Gastrocnemius medialis (tissue), 4 donors: ENCODE measurements around the gene MTCL1. TPM values are rescaled to one million over a fixed set of nuclear protein-coding genes. Genes with fewer than 3 reads are reported as not detected.

Source experiments
- ATAC-seq, 2 donors: fragments of 150-250 bp; one replicate each; pipeline ENCODE4 v1.9.1; 2016
- DNase-seq, 2 donors: peaks; one replicate each; pipeline ENCODE4 v3.0.0-alpha.2; 2019
- H3K27ac ChIP-seq, 4 donors: fragments of 200-600 bp; sonication (generic); 1 replicate in 1 of 4; 2 replicates in 3 of 4; pipeline ENCODE4 v1.5.1; 2016 to 2018; ENCODE audit warnings: mild to moderate bottlenecking in 2 of 4, moderate library complexity in 1 of 4
- H3K27me3 ChIP-seq, 3 donors: fragments of 200-600 bp; sonication (generic) in 2 of 3; 1 replicate in 1 of 3; 2 replicates in 2 of 3; pipeline versions ENCODE4 v1.5.1 to v1.6.0; 2016 to 2019; ENCODE audit warnings: mild to moderate bottlenecking in 1 of 3, moderate library complexity in 1 of 3
- H3K36me3 ChIP-seq, 2 donors: fragments of 200-600 bp; sonication (generic) in 1 of 2; one replicate each; pipeline ENCODE4 v1.5.1; 2017 to 2018
- H3K4me1 ChIP-seq, 2 donors: fragments of 200-600 bp; sonication (generic) in 1 of 2; one replicate each; pipeline ENCODE4 v1.5.1; 2016 to 2017; ENCODE audit warnings: mild to moderate bottlenecking in 2 of 2
- H3K4me3 ChIP-seq, 4 donors: fragments of 200-600 bp; sonication (generic) in 3 of 4; 1 replicate in 1 of 4; 2 replicates in 3 of 4; pipeline ENCODE4 v1.5.1; 2016 to 2019; ENCODE audit warnings: mild to moderate bottlenecking in 2 of 4
- H3K9me3 ChIP-seq, 3 donors: fragments of 200-600 bp; sonication (generic) in 2 of 3; 1 replicate in 1 of 3; 2 replicates in 2 of 3; pipeline ENCODE4 v1.5.1; 2016 to 2019
- CTCF ChIP-seq, 5 experiments: fragments of 450-650 bp in 3 of 5; fragments of 200-600 bp in 2 of 5; sonication (generic) in 2 of 5; IDR thresholded peaks in 4 of 5; conservative IDR thresholded peaks in 1 of 5; 1 replicate in 4 of 5; 2 replicates in 1 of 5; pipeline ENCODE4 v1.5.1; 2016 to 2019; ENCODE audit warnings: antibody characterized with exemption in 5 of 5, mild to moderate bottlenecking in 3 of 5, moderate library complexity in 3 of 5
- POLR2A ChIP-seq, 2 donors: fragments of 450-650 bp; IDR thresholded peaks; one replicate each; pipeline ENCODE4 v1.6.1; 2017; ENCODE audit warnings: antibody characterized with exemption in 2 of 2, mild to moderate bottlenecking in 2 of 2, moderate library complexity in 2 of 2
- in situ Hi-C, 4 donors: fragments of 200-750 bp; cut with MboI; loops; one replicate each; pipeline versions ENCODE4 v1.15.0 to v1.8.0; 2017; ENCODE audit warnings: low sequenced_read_pairs in 4 of 4
- intact Hi-C: fragments of 100-400 bp; cut with DNase I; formaldehyde crosslinking; loops from one replicate; pipeline ENCODE4 v1.15.1; 2023; ENCODE audit warnings: low total_unique reads
- total RNA-seq, 4 donors: library from RNA; depleted of rRNA; stranded (reverse); fragments of >200 nt; gene quantifications; one replicate each; pipeline versions ENCODE4 v1.1.0 to v1.2.3, GENCODE V29; 2016

The MTCL1 gene
- total RNA-seq, 4 donors from 2014 or later: 2.0 to 8.6 (median 3.5) TPM

DNA sequence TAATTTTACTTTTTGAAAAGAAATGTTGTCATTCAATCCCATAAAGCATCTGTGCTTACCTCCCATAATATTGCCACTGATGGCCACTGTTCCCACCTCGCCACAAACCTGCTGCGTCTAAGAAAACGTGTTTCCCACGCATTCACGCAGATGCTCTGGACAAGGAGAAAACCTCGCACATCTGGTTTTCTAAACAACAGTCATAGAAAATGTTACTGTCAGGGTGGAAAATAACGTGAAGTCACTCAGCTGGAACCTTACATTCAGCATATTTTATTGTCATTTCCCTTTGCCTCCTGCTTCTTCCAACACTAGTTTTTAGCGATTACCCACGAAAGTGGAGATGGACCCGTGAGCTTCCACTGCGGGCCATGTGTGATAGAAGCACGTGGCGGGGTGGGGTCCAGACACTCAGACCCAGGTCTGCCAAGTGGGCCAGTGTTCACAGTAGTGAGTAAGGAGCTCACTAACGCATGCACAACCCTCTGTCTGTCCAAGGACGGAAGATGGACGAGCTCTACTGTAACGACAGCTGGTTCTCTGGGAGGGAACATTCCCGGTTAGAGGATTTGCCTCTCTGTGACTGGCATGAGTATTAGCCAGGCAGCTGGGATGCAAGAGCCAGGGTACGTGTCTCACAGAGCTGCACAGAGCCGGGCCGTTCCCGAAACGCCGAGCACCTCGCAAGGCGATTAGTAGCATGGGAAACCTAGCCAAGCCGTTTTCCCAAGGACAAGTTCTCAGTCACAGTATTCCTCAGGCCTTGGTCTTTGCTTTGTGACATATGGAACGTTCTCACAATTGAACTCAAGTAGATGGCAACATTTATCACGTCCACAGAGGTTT, 94.5 kb downstream of the MTCL1 start:
- peak overlapping the region in 1 of 4 donors; percentile 19 for H3K4me3 ChIP-seq
- peaks cover 8 to 14% of the 10 kb centered on the region in 2 donors for H3K4me1 ChIP-seq
- TF ChIP-seq POLR2A (IDR thresholded peaks at IDR 0.05) (no peak), CTCF (IDR thresholded peaks at IDR 0.05 in 4 of 5, conservative IDR thresholded peaks at IDR 0.05 in 1 of 5) (no peak)

GRCh38 chr18:8800445-8800844, 95.1 kb downstream of the MTCL1 start:
- Histone ChIP-seq H3K36me3 (no peaks in the 10 kb centered on the region), H3K27me3 (no peaks in the 10 kb centered on the region), H3K27ac (peak overlapping the region in 2 of 4 donors; percentile 10 to 33), H3K4me3 (no peak overlapping the region), H3K9me3 (no peaks in the 10 kb centered on the region), H3K4me1 (peaks cover 8 to 14% of the 10 kb centered on the region in 2 donors)
- TF ChIP-seq POLR2A (IDR thresholded peaks at IDR 0.05) (no peak), CTCF (IDR thresholded peaks at IDR 0.05 in 4 of 5, conservative IDR thresholded peaks at IDR 0.05 in 1 of 5) (no peak)
- intact Hi-C loops: no loop called here
- in situ Hi-C loops: no loop called here
- peak in 1 of 2 donors; percentile 55 for ATAC-seq
- no peak for DNase-seq

More for the DNA sequence above, 94.5 kb downstream of the MTCL1 start:
- no peaks in the 10 kb centered on the region for H3K27me3 ChIP-seq
- no peaks in the 10 kb centered on the region for H3K9me3 ChIP-seq
- peak overlapping the region in 2 of 4 donors; percentile 22 to 33 for H3K27ac ChIP-seq
- peak; percentile 89 to 95 for ATAC-seq
- peak; percentile 47 to 62 for DNase-seq
- no peaks in the 10 kb centered on the region for H3K36me3 ChIP-seq
- intact Hi-C loops (loop anchor here (10.0 kb wide), 1 partner anchor 185 kb away; no protein-coding TSS in a partner anchor), in situ Hi-C loops (no loop called here)

DNA sequence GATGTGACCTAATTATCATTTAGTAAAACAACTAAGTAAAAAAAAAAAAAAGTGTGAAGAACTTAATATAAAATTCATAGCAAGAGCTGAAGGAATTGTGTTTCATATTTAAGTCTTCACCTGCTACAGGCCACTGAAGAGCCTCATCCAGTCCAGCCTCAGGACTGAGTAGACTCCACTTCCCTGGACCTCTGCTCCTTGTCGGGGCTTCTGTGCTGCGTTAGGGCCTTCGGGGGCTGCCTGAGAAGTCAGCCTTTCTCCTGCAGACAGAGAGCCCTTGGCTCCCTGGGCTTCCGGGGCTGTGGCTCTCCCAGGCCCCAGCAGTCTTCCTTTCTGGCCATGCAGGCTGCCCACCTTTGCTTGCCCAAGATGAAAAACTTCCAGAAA, 95.5 kb downstream of the MTCL1 start:
- H3K4me1 ChIP-seq: peaks cover 8 to 14% of the 10 kb centered on the region in 2 donors
- in situ Hi-C loops: no loop called here

GRCh38 chr18:8801263-8801901, 96.0 kb downstream of the MTCL1 start:
- Histone ChIP-seq H3K27ac (no peak overlapping the region), H3K36me3 (no peaks in the 10 kb centered on the region), H3K4me3 (no peak overlapping the region), H3K4me1 (peaks cover 8 to 14% of the 10 kb centered on the region in 2 donors), H3K9me3 (no peaks in the 10 kb centered on the region), H3K27me3 (no peaks in the 10 kb centered on the region)
- intact Hi-C loops (no loop called here), in situ Hi-C loops (no loop called here)
- TF ChIP-seq POLR2A (IDR thresholded peaks at IDR 0.05): no peak
- TF ChIP-seq CTCF (IDR thresholded peaks at IDR 0.05 in 4 of 5, conservative IDR thresholded peaks at IDR 0.05 in 1 of 5): no peak
- no peak for ATAC-seq
- no peak for DNase-seq

More for the DNA sequence above, 95.5 kb downstream of the MTCL1 start:
- Histone ChIP-seq H3K27ac (no peak overlapping the region), H3K4me3 (no peak overlapping the region), H3K36me3 (no peaks in the 10 kb centered on the region), H3K9me3 (no peaks in the 10 kb centered on the region), H3K27me3 (no peaks in the 10 kb centered on the region)
- no peak for ATAC-seq
- intact Hi-C loops: no loop called here
- no peak for DNase-seq
- TF ChIP-seq POLR2A (IDR thresholded peaks at IDR 0.05) (no peak), CTCF (IDR thresholded peaks at IDR 0.05 in 4 of 5, conservative IDR thresholded peaks at IDR 0.05 in 1 of 5) (no peak)
